RWPE2 (cell line): ENCODE measurements around the gene AMOTL1.
A peak's percentile ranks its signal among the peaks of the same experiment; 100 is the strongest.

Experiments
- ATAC-seq: fragments of 200-7000 bp; cut with Tn5 transposase; 3 replicates; pipeline ENCODE4 v1.9.1; 2021; ENCODE audit warnings: low read depth
- DNase-seq: peaks from one replicate; pipeline ENCODE4 v3.0.0-alpha.2; 2020; ENCODE audit warnings: low spot score
- H3K27ac ChIP-seq: fragments of 450-650 bp; 2 replicates; pipeline ENCODE4 v1.5.1; 2017; ENCODE audit warnings: mild to moderate bottlenecking; ENCODE audit not compliant: poor library complexity, severe bottlenecking
- H3K27me3 ChIP-seq: fragments of 250-450 bp; sonication (Bioruptor Pico); 2 replicates; pipeline ENCODE4 v1.5.1; 2021; ENCODE audit warnings: mild to moderate bottlenecking, moderate library complexity; ENCODE audit not compliant: insufficient read depth, poor library complexity, severe bottlenecking
- H3K36me3 ChIP-seq: fragments of 250-450 bp; sonication (Bioruptor Pico); 2 replicates; pipeline ENCODE4 v1.5.1; 2020; ENCODE audit warnings: low read depth, mild to moderate bottlenecking, moderate library complexity
- H3K4me1 ChIP-seq: fragments of 250-450 bp; sonication (Bioruptor Pico); 2 replicates; pipeline ENCODE4 v1.5.1; 2021; ENCODE audit warnings: mild to moderate bottlenecking, moderate library complexity; ENCODE audit not compliant: insufficient read depth, poor library complexity, severe bottlenecking
- H3K4me3 ChIP-seq: fragments of 250-450 bp; sonication (Bioruptor Pico); 2 replicates; pipeline ENCODE4 v1.5.1; 2021; ENCODE audit warnings: mild to moderate bottlenecking, moderate library complexity; ENCODE audit not compliant: severe bottlenecking
- H3K9me3 ChIP-seq: fragments of 250-450 bp; sonication (Bioruptor Pico); 2 replicates; pipeline ENCODE4 v1.5.1; 2021; ENCODE audit warnings: mild to moderate bottlenecking, moderate library complexity; ENCODE audit not compliant: severe bottlenecking
- TF ChIP-seq, protein P1 (sequence below): fragments of 450-650 bp; IDR thresholded peaks from one replicate; pipeline ENCODE4 v1.5.1; 2017; ENCODE audit warnings: mild to moderate bottlenecking, moderate library complexity; ENCODE audit not compliant: poor library complexity, severe bottlenecking

AMOTL1 gene

DNA sequence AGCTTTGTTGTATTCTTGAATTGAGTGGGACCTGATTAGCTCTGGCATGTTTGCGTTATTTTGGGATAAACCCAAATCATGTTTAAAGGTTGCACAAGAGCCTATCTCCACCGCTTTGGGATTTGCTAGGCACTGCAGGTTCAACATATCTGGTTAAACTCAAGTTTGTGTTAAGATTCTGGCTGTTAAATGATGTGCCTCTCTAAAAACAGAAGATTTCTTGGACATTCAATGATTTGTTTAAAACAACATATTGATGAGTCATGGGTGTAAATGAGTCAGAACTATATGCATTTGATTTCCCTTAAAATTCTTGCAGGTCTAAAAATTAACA, 67.4 kb downstream of the AMOTL1 start:
- Histone ChIP-seq H3K9me3 (no peaks in the 10 kb centered on the region), H3K4me3 (no peak overlapping the region), H3K36me3 (peaks cover 99% of the 10 kb centered on the region), H3K4me1 (peaks cover 10% of the 10 kb centered on the region), H3K27ac (peak overlapping the region; percentile 16), H3K27me3 (no peaks in the 10 kb centered on the region)
- TF ChIP-seq, protein P1, sequence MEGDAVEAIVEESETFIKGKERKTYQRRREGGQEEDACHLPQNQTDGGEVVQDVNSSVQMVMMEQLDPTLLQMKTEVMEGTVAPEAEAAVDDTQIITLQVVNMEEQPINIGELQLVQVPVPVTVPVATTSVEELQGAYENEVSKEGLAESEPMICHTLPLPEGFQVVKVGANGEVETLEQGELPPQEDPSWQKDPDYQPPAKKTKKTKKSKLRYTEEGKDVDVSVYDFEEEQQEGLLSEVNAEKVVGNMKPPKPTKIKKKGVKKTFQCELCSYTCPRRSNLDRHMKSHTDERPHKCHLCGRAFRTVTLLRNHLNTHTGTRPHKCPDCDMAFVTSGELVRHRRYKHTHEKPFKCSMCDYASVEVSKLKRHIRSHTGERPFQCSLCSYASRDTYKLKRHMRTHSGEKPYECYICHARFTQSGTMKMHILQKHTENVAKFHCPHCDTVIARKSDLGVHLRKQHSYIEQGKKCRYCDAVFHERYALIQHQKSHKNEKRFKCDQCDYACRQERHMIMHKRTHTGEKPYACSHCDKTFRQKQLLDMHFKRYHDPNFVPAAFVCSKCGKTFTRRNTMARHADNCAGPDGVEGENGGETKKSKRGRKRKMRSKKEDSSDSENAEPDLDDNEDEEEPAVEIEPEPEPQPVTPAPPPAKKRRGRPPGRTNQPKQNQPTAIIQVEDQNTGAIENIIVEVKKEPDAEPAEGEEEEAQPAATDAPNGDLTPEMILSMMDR: no peak
- ATAC-seq (no peak), DNase-seq (no peak)

DNA sequence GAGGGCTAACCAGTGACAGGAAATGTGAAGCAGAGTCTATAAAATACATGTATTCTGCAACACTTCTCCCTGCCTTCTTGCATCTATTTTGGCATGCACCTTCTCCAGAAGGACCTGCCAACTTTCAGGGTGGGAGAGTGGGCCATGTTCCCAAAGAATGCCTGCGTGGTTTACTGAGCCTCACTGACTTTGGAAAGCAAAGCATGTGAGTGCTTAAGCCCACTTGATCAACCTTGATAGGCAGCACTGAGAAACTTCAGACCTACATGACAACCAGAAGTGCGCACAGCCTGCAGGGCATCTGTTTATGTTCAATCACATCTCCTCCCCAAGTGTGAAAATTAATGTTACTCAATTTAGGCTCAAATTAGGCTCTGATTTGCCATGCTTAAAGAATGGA, 69.2 kb downstream of the AMOTL1 start:
- H3K9me3 ChIP-seq: no peaks in the 10 kb centered on the region
- peaks cover 10% of the 10 kb centered on the region for H3K4me1 ChIP-seq
- TF ChIP-seq, protein P1: no peak
- no peaks in the 10 kb centered on the region for H3K27me3 ChIP-seq
- H3K4me3 ChIP-seq: no peak overlapping the region
- peaks cover 95% of the 10 kb centered on the region for H3K36me3 ChIP-seq
- no peak overlapping the region for H3K27ac ChIP-seq
- ATAC-seq (no peak), DNase-seq (no peak)

DNA sequence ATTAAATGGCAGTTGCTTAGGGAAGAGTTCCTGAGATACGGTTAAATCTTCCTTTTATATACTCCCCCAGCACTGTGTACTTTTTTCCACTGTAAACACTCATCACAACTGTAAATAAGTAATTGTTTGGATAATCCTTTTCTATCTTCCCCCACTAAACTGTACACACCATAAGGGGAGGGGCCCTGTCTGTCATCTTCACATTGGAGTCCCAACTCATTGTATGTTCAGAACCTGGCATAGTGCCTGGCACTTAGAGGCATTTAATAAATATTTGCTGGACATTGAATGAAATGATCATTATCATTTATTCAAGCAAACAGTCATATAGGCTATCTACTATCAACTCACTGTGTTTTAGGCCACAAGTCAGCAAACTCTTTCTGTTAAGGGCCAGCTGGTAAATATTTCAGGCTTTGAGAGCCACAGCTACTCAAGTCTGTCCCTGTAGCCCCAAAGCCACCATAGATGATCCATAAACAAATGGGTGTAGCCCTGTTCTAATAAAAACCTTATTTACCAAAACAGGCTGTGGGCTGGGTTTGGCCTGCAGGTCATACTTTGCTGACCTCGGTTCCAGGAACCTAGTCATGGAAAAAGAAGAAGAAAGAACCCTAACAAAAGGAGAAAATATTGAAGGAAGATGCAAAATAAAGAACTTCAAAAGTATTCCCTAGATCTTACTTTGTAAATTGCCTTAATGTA, 70.0 kb downstream of the AMOTL1 start:
- Histone ChIP-seq H3K27ac (no peak overlapping the region), H3K4me3 (no peak overlapping the region), H3K36me3 (peaks cover 94% of the 10 kb centered on the region), H3K27me3 (no peaks in the 10 kb centered on the region), H3K4me1 (peaks cover 10% of the 10 kb centered on the region), H3K9me3 (no peaks in the 10 kb centered on the region)
- ATAC-seq: no peak
- TF ChIP-seq, protein P1: no peak
- DNase-seq: no peak

DNA sequence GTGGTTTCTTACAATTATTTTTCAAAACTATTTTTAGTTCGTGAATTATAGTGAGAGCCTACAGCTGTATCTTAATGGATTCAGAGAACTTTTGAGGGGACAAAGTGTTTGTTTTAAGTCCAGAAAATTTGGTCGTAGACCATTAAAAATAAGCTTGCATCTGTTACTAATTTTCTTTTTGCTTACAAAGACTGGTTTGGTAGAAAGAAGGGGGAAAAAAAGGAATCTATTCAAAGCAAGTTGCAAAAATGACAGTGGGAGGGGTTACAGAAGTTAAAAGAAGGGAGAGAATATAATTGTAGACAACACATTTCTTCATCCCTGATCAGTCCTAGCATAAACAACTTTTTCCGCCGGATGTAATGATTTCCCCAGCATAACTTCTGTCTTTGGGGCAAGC, 72.1 kb downstream of the AMOTL1 start:
- H3K4me1 ChIP-seq: peaks cover 10% of the 10 kb centered on the region
- TF ChIP-seq, protein P1: no peak
- no peaks in the 10 kb centered on the region for H3K9me3 ChIP-seq
- no peak overlapping the region for H3K4me3 ChIP-seq
- H3K36me3 ChIP-seq: peaks cover 80% of the 10 kb centered on the region
- H3K27me3 ChIP-seq: no peaks in the 10 kb centered on the region
- no peak for DNase-seq
- no peak overlapping the region for H3K27ac ChIP-seq
- ATAC-seq: no peak

DNA sequence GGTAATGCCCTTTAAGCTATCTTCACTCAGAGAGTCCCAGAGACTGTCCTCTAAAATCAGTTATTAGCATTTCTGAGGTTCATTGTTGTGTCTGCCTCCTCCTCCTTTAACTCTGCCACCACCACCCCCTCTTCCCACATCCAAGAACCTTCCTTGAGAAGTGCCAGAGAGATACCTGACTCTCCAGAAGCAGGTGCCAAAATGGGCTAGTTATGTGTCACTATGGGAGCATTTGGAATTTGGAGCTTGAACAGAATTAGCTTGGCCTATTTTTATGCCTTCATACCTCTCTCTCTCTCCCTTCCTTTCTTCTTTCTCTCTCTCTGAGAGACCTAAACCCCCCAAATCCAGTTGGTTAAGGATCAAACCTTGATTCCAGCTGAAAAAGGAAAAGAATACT, 75.9 kb downstream of the AMOTL1 start:
- Histone ChIP-seq H3K9me3 (no peaks in the 10 kb centered on the region), H3K4me3 (no peak overlapping the region), H3K27ac (no peak overlapping the region), H3K36me3 (peaks cover 61% of the 10 kb centered on the region), H3K27me3 (no peaks in the 10 kb centered on the region), H3K4me1 (peaks cover 10% of the 10 kb centered on the region)
- TF ChIP-seq, protein P1: no peak
- ATAC-seq: no peak
- DNase-seq: no peak
